Nephron (organoid): ENCODE results near the gene NAGS.
A peak's percentile ranks its signal among the peaks of the same experiment; 100 is the strongest.

Source experiments
- H3K27ac Mint-ChIP-seq, 3 experiments: 2 replicates each; pipeline ENCODE4 v1.8.0; 2020; ENCODE audit warnings: mixed read lengths in 3 of 3, mild to moderate bottlenecking in 2 of 3, moderate library complexity in 1 of 3
- H3K27me3 Mint-ChIP-seq: 2 replicates; pipeline ENCODE4 v1.8.0; 2021; ENCODE audit warnings: low read depth, mild to moderate bottlenecking, moderate library complexity, mixed read lengths
- H3K36me3 Mint-ChIP-seq: 2 replicates; pipeline ENCODE4 v1.8.0; 2020; ENCODE audit warnings: low read depth, mixed read lengths
- H3K4me1 Mint-ChIP-seq: 2 replicates; pipeline ENCODE4 v1.8.0; 2020; ENCODE audit warnings: mixed read lengths
- H3K4me3 Mint-ChIP-seq, 3 experiments: 2 replicates each; pipeline ENCODE4 v1.8.0; 2020; ENCODE audit warnings: mild to moderate bottlenecking in 3 of 3, mixed read lengths in 3 of 3, moderate library complexity in 2 of 3
- H3K9me3 Mint-ChIP-seq: 2 replicates; pipeline ENCODE4 v1.8.0; 2020; ENCODE audit warnings: mixed read lengths
- TF ChIP-seq, protein P1 (sequence below), 3 experiments: fragments of 200-600 bp; sonication (generic); IDR thresholded peaks; one replicate each; pipeline ENCODE4 v1.5.0; 2021; ENCODE audit warnings: antibody characterized with exemption in 3 of 3; ENCODE audit not compliant: unreplicated experiment in 3 of 3

The NAGS gene

DNA sequence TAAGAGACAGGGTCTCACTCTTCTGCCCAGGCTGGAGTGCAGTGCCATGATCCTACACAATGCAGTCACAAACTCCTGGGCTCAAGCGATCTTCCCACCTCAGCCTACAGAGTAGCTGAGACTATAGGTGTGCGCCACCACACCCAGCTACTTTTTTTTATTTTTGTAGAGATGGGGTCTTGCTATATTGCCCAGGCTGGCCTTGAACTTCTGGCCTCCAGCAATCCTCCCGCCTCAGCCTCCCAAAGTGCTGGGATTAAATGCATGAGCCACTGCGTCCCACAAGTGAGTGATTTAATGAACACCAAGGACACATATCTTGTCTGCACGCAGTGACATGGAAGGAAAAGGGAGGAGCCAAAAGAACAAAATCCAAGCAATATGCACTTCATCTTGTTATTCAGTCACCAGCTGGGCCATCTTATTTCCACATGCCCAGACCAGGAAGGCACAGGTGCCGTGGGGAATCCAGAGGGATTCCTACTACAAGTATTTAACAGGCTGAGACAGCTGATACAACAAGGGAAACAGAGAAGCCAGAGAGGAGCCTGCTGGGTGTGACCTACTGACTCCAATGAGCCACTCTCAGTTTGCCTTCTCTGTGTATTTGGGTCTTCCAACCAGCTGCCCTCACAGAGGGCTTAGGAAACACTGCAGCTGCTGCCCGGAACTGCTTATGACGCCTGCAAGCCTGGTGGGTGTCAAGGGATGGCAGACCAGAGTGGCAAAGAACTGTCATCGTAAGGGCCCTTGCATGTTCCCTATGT is 45.1 kb downstream of the NAGS start:
- Mint-ChIP-seq H3K9me3 (no peaks in the 10 kb centered on the region), H3K27me3 (no peaks in the 10 kb centered on the region), H3K27ac (peak overlapping the region in 2 of 3 experiments; percentile 25 to 78), H3K4me1 (peaks cover 24% of the 10 kb centered on the region), H3K36me3 (peaks cover 51% of the 10 kb centered on the region), H3K4me3 (no peak overlapping the region)
- TF ChIP-seq, protein P1, sequence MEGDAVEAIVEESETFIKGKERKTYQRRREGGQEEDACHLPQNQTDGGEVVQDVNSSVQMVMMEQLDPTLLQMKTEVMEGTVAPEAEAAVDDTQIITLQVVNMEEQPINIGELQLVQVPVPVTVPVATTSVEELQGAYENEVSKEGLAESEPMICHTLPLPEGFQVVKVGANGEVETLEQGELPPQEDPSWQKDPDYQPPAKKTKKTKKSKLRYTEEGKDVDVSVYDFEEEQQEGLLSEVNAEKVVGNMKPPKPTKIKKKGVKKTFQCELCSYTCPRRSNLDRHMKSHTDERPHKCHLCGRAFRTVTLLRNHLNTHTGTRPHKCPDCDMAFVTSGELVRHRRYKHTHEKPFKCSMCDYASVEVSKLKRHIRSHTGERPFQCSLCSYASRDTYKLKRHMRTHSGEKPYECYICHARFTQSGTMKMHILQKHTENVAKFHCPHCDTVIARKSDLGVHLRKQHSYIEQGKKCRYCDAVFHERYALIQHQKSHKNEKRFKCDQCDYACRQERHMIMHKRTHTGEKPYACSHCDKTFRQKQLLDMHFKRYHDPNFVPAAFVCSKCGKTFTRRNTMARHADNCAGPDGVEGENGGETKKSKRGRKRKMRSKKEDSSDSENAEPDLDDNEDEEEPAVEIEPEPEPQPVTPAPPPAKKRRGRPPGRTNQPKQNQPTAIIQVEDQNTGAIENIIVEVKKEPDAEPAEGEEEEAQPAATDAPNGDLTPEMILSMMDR (IDR thresholded peaks at IDR 0.05; ENCODE audit: unreplicated experiment in 3 of 3), result no peak

DNA sequence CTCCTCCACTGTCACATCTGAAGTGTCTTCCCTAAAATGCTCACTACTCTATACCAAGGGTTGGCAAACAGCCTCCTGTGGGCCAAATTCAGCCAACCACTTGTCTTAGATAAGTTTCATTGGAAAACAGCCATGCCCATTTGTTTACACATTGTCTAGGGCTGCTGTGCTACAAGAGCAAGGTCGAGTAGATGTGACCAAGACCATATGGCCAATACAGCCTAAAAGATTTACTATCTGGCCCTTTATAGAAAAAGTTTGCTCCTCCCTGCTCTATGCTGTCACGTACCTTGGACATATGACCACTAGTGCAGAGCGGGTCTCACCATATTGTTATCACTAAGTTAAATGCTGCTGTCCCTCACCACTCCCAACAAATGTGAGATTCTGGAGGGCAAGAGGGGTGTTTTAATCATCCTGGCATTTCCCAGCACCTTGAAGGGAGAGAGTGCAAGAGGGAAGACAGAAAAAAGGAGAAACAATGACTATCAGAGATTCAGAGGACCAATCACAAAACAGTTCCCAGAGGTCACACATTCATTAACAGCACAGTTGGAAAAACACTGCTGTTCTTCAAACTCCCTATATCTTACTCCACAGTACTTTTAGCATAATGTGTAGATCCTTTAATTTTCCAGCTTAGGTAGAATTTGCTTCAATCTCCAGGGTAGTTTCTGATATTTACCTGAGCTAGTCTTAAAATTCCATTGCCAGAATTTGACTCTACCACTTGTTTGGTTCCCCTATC is 48.9 kb downstream of the NAGS start:
- H3K4me3 Mint-ChIP-seq, result no peak overlapping the region
- H3K27me3 Mint-ChIP-seq, result no peaks in the 10 kb centered on the region
- peaks cover 47% of the 10 kb centered on the region for H3K36me3 Mint-ChIP-seq
- peak overlapping the region in 2 of 3 experiments; percentile 3 to 27 for H3K27ac Mint-ChIP-seq
- H3K4me1 Mint-ChIP-seq, result peaks cover 21% of the 10 kb centered on the region
- no peaks in the 10 kb centered on the region for H3K9me3 Mint-ChIP-seq
- TF ChIP-seq, protein P1 (IDR thresholded peaks at IDR 0.05; ENCODE audit: unreplicated experiment in 3 of 3), result no peak
